MCF 10A (cell line): ENCODE measurements around the gene SIN3B. TPM values are rescaled to one million over a fixed set of nuclear protein-coding genes. Genes with fewer than 3 reads are reported as not detected.
"Not testable (repeated sequence)": the region's sequence is repeated elsewhere in the genome, so short reads cannot be mapped to it uniquely, and the experiment has no call there.

Experiments
- BruUV-seq: library from RNA; stranded (reverse); fragments of 400-500 nt; replicated peaks from 2 replicates; lab custom pipeline; 2021; lab: Mats Ljungman, UMichigan
- CTCF ChIA-PET: fragments of 300-600 bp; sonication (Branson Sonifier 250); formaldehyde crosslinking; extraction: SDS; loops from one replicate; lab custom pipeline; 2021; ENCODE audit warnings: antibody characterized with exemption, inconsistent platforms; lab: Yijun Ruan, JAX
- POLR2A ChIA-PET: fragments of 300-600, 350-650 bp; sonication (Branson Sonifier 250); formaldehyde crosslinking; extraction: SDS; loops from one replicate; lab custom pipeline; 2020; ENCODE audit warnings: antibody characterized with exemption, inconsistent platforms; lab: Yijun Ruan, JAX
- DNase-seq: peaks from one replicate; pipeline ENCODE4 v3.0.0-alpha.2; 2018; ENCODE audit not compliant: unreplicated experiment
- H3K27ac Mint-ChIP-seq: one replicate; pipeline ENCODE4 v1.8.0; 2022; ENCODE audit warnings: mild to moderate bottlenecking, low read depth, mixed read lengths; ENCODE audit not compliant: unreplicated experiment
- H3K27me3 Mint-ChIP-seq: one replicate; pipeline ENCODE4 v1.8.0; 2022; ENCODE audit warnings: mixed read lengths; ENCODE audit not compliant: insufficient read depth, unreplicated experiment
- H3K36me3 Mint-ChIP-seq: one replicate; pipeline ENCODE4 v1.8.0; 2022; ENCODE audit warnings: mild to moderate bottlenecking, moderate library complexity, mixed read lengths; ENCODE audit not compliant: insufficient read depth, unreplicated experiment
- H3K4me1 Mint-ChIP-seq: one replicate; pipeline ENCODE4 v1.8.0; 2022; ENCODE audit warnings: mixed read lengths; ENCODE audit not compliant: insufficient read depth, unreplicated experiment
- H3K4me3 Mint-ChIP-seq: one replicate; pipeline ENCODE4 v1.8.0; 2022; ENCODE audit warnings: mild to moderate bottlenecking, moderate library complexity, mixed read lengths; ENCODE audit not compliant: unreplicated experiment
- H3K9me3 Mint-ChIP-seq: one replicate; pipeline ENCODE4 v1.8.0; 2022; ENCODE audit warnings: mixed read lengths; ENCODE audit not compliant: unreplicated experiment
- CTCF ChIP-seq: fragments of 200-600 bp; IDR thresholded peaks from one replicate; pipeline ENCODE4 v1.8.0; 2022; ENCODE audit warnings: antibody characterized with exemption, mild to moderate bottlenecking; ENCODE audit not compliant: unreplicated experiment
- intact Hi-C: fragments of 100-400 bp; cut with micrococcal nuclease; formaldehyde crosslinking; loops from 2 replicates; pipeline ENCODE4 v1.14.1; 2022
- total RNA-seq: library from RNA; stranded (reverse); gene quantifications from 2 replicates; pipeline ENCODE4 v1.2.3, GENCODE V29; 2022

The SIN3B gene
- total RNA-seq, 1 experiment from 2014 or later: 56.0 TPM

- no peak overlapping the region for H3K4me3 Mint-ChIP-seq
- no peaks in the 10 kb centered on the region for H3K36me3 Mint-ChIP-seq
- H3K27me3 Mint-ChIP-seq: no peaks in the 10 kb centered on the region
- H3K27ac Mint-ChIP-seq: no peak overlapping the region
- BruUV-seq: no TSS peak
- CTCF ChIA-PET: interaction anchor here (0.7 to 1.0 kb wide), 3 partner anchors 23 to 257 kb away, joined by 3 read pairs; no protein-coding TSS in a partner anchor
- DNase-seq: no peak
- TF ChIP-seq CTCF: no peak
- H3K4me1 Mint-ChIP-seq: no peaks in the 10 kb centered on the region
- H3K9me3 Mint-ChIP-seq: peaks cover 14% of the 10 kb centered on the region
- POLR2A ChIA-PET: interaction anchor here (1.2 kb wide), 1 partner anchor 13 kb away, joined by 3 read pairs; no protein-coding TSS in a partner anchor
- intact Hi-C loops: no loop called here
Observed at GRCh38 chr19:16794456-16795441, 34.4 kb upstream of the SIN3B start.

GRCh38 chr19:16795731-16796130 is 33.5 kb upstream of the SIN3B start:
- H3K27ac Mint-ChIP-seq: no peak overlapping the region
- CTCF ChIA-PET: interaction anchor here (1.0 kb wide), 1 partner anchor 24 kb away, joined by 3 read pairs; no protein-coding TSS in a partner anchor
- H3K4me3 Mint-ChIP-seq: no peak overlapping the region
- TF ChIP-seq CTCF: no peak
- no peaks in the 10 kb centered on the region for H3K27me3 Mint-ChIP-seq
- peaks cover 14% of the 10 kb centered on the region for H3K9me3 Mint-ChIP-seq
- H3K4me1 Mint-ChIP-seq: no peaks in the 10 kb centered on the region
- intact Hi-C loops: no loop called here
- POLR2A ChIA-PET: no interaction called here
- BruUV-seq: no TSS peak
- DNase-seq: peak; percentile 3
- H3K36me3 Mint-ChIP-seq: no peaks in the 10 kb centered on the region

- Mint-ChIP-seq H3K4me3 (no peak overlapping the region), H3K36me3 (no peaks in the 10 kb centered on the region), H3K9me3 (peaks cover 14% of the 10 kb centered on the region), H3K27ac (no peak overlapping the region), H3K4me1 (no peaks in the 10 kb centered on the region), H3K27me3 (no peaks in the 10 kb centered on the region)
- no TSS peak for BruUV-seq
- no peak for TF ChIP-seq CTCF
- DNase-seq: no peak
- intact Hi-C loops: no loop called here
- POLR2A ChIA-PET: no interaction called here
- CTCF ChIA-PET: interaction anchor here (0.6 kb wide), 1 partner anchor 16 kb away, joined by 3 read pairs; no protein-coding TSS in a partner anchor
Observed at GRCh38 chr19:16797876-16798275, 31.3 kb upstream of the SIN3B start.

GRCh38 chr19:16798326-16798725 is 30.9 kb upstream of the SIN3B start:
- H3K4me3 Mint-ChIP-seq, H3K36me3 Mint-ChIP-seq, H3K4me1 Mint-ChIP-seq, BruUV-seq, CTCF ChIA-PET, POLR2A ChIA-PET, H3K27me3 Mint-ChIP-seq, intact Hi-C loops, DNase-seq, H3K27ac Mint-ChIP-seq: not testable (repeated sequence)
- H3K9me3 Mint-ChIP-seq: peaks cover 14% of the 10 kb centered on the region
